ELR (cell line): Measurements from ENCODE around the gene NFE2L3.
A peak's percentile ranks its signal among the peaks of the same experiment; 100 is the strongest.

Experiments used
- DNase-seq: peaks from one replicate; pipeline ENCODE4 v3.0.0-alpha.2; 2015; ENCODE audit warnings: low read depth

NFE2L3 gene

GRCh38 chr7:26199301-26200037, 47.5 kb downstream of the NFE2L3 start:
- peak; percentile 58 for DNase-seq

GRCh38 chr7:26200038-26200443, 48.0 kb downstream of the NFE2L3 start:
- peak; percentile 76 for DNase-seq

GRCh38 chr7:26200444-26201246, 48.6 kb downstream of the NFE2L3 start, which contains the start of gene HNRNPA2B1:
Gene HNRNPA2B1 (minus strand): TSS chr7:26200746. CDS start chr7:26200577, 169 bp downstream.
- peak; percentile 98 for DNase-seq

- peak; percentile 92 for DNase-seq
Measured at GRCh38 chr7:26201247-26202018, 49.4 kb downstream of the NFE2L3 start, which contains the start of gene CBX3. Gene CBX3 (plus strand): TSS chr7:26201745. CDS start chr7:26202999, 1,254 bp downstream.

GRCh38 chr7:26202019-26202990, 50.3 kb downstream of the NFE2L3 start:
- DNase-seq = peak; percentile 54

- no peak for DNase-seq
Measured at GRCh38 chr7:26203016-26203415, 51.0 kb downstream of the NFE2L3 start.

- no peak for DNase-seq
Measured at GRCh38 chr7:26208040-26208439, 56.0 kb downstream of the NFE2L3 start.

- DNase-seq = no peak
Measured at GRCh38 chr7:26212921-26213718, 61.1 kb downstream of the NFE2L3 start.

GRCh38 chr7:26213807-26214515, 62.0 kb downstream of the NFE2L3 start:
- DNase-seq = no peak

GRCh38 chr7:26216049-26216448, 64.1 kb downstream of the NFE2L3 start:
- DNase-seq = no peak

GRCh38 chr7:26224359-26224758, 72.4 kb downstream of the NFE2L3 start:
- no peak for DNase-seq

GRCh38 chr7:26227987-26228386, 76.0 kb downstream of the NFE2L3 start:
- DNase-seq = no peak

GRCh38 chr7:26233902-26234511, 82.0 kb downstream of the NFE2L3 start:
- no peak for DNase-seq
